Activated gamma-delta T cell treated with anti-CD3 and anti-CD28 coated beads, Interleukin-2, amount 50 U/mL, for 16 hours (primary cell): Measurements from ENCODE around the gene ZDHHC21.
"Not testable (repeated sequence)": the region's sequence is repeated elsewhere in the genome, so short reads cannot be mapped to it uniquely, and the experiment has no call there.

Experiments
- DNase-seq: peaks from one replicate; pipeline ENCODE4 v3.0.0-alpha.2; 2020; ENCODE audit warnings: low read depth

Gene ZDHHC21

DNA sequence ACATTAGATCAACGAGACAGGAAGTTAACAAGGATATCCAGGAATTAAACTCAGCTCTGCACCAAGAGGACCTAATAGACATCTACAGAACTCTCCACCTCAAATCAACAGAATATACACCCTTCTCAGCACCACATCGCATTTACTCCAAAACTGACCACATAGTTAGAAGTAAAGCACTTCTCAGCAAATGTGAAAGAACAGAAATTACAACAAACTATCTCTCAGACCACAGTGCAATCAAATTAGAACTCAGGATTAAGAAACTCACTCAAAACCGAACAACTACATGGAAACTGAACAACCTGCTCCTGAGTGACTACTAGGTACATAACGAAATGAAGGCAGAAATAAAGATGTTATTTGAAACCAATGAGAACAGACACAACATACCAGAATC is 10.6 kb downstream of the ZDHHC21 start:
- DNase-seq = not testable (repeated sequence)

DNA sequence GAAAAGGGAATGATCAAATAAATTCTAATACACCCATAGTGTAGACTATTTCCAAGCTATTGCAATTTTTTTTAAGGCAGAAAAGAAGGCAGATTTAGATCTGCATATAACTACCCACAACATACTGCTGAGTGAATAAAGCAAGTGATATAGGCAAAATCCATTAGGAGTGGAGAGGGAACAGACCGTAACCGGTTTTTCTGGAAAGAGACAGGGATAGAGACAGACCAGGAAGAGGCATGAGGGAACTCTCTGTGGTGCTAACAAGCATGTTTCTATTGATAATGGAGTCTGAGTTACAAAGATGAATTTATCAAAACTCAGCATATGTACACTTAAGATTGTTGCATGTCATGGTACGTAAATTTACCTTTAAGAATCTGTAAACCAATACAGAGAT is 14.5 kb downstream of the ZDHHC21 start:
- no peak for DNase-seq

DNA sequence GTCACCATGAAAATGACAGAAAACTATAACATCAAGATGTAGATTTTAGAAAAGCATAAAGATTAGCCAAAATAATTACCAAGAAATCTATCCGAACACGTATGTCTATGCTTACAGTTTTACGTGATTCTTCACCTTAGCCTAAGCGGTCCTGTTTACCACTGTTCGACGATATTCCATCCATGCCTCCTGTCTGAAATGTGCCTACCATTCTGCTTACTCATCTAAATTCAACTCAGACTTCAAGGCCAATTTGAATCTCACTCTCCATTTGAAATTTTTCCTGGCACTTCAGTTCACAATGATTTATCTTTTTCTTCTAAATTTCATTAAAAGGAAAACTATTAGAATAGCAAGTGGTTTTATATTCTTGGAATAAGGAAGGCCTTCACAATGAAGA is 15.4 kb downstream of the ZDHHC21 start:
- DNase-seq = no peak

- no peak for DNase-seq
Observed at GRCh38 chr9:14677396-14677795, 15.8 kb downstream of the ZDHHC21 start.

DNA sequence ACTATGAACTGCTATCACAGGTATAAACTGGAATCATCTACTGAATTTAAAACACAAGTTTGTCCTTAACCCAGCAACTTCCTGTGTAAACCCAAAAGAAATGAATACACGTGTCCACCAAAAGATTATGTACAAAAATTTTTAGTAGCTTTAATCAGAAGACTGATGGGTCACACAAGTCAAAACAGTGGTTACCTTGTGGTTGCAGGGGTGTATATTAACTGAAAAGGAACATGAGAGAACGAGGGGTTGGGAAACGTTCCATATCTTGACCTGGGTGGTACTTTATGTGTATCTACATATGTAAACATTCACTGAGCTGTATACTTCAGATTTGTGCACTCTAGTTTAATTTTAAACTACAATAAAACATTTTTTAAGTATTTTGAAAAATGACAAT is 18.6 kb downstream of the ZDHHC21 start:
- DNase-seq = no peak

DNA sequence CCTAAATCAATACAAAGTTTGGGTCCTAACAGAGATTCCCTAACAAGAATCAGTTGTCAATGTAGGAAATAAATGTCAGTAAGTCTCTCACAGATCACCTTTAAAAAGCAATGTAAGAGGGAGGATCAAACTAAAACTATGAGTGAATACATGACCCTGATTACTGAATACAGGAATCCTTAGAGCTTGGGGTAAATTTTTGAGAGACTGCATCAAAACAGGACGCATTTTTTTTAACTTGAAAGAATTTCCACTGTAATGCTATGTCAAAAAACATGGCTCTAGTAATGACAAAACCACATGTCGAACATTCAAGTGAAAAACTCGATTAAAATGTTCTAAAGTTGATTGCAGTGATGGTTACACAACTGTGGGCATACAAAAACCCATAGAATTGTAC is 21.9 kb downstream of the ZDHHC21 start:
- no peak for DNase-seq

- no peak for DNase-seq
Observed at GRCh38 chr9:14670718-14671117, 22.5 kb downstream of the ZDHHC21 start.

DNA sequence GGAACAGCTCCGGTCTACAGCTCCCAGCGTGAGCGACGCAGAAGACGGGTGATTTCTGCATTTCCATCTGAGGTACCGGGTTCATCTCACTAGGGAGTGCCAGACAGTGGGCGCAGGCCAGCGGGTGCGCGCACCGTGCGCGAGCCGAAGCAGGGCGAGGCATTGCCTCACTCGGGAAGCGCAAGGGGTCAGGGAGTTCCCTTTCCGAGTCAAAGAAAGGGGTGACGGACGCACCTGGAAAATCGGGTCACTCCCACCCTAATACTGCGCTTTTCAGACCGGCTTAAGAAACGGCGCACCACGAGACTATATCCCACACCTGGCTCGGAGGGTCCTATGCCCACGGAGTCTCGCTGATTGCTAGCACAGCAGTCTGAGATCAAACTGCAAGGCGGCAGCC is 29.2 kb downstream of the ZDHHC21 start:
- DNase-seq = not testable (repeated sequence)

GRCh38 chr9:14662060-14662453 is 31.2 kb downstream of the ZDHHC21 start:
- no peak for DNase-seq

DNA sequence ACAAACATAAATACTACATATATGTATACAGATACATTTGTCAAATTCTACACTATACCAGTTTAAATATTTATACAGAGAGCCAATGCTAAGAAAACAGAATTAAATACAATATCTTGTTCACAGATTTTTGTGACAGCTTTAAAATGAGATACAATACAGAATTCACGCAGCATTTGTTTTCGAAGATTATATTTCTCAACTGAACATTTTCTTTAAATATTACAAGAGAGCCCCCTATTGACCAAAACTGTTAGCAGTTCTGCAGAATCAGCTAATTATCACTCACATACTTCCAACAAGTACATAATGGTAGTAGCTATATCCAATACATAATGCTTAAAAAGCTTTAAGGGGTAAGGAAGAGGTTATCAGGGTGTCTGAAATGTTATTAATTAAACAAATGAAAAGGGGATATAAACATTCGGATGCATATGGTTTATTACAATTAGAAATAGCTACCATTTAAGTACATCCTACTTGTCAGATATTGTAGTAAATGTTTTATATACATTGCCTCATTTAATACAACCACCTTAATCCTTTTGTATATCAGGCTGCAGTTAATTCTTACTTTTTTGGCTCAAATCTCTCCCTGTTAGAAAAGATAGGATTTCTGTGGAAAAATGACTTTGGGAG is 31.7 kb downstream of the ZDHHC21 start:
- DNase-seq = no peak

GRCh38 chr9:14660721-14661120 is 32.5 kb downstream of the ZDHHC21 start:
- DNase-seq = no peak

- DNase-seq = no peak
Observed at GRCh38 chr9:14654932-14655331, 38.3 kb downstream of the ZDHHC21 start.

DNA sequence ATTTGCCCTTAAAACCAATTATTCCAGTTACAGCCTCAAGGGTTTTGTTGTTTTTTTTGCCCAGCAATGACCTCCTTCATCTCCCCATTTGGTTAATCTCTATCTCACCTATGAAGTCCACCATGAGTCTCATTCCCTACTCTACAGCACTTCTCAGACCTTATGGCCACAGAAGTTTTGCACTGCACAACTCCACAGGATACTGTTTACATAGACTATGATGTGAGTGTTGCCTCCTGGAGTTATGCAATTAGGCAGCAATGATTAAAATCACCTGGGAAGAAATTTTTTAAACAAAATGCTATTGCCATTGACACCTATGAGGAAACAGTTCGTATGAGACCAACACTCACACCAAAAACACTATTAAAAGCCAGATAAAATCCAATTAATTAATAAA is 39.7 kb downstream of the ZDHHC21 start:
- DNase-seq = no peak

GRCh38 chr9:14652729-14653377 is 40.4 kb downstream of the ZDHHC21 start:
- no peak for DNase-seq

DNA sequence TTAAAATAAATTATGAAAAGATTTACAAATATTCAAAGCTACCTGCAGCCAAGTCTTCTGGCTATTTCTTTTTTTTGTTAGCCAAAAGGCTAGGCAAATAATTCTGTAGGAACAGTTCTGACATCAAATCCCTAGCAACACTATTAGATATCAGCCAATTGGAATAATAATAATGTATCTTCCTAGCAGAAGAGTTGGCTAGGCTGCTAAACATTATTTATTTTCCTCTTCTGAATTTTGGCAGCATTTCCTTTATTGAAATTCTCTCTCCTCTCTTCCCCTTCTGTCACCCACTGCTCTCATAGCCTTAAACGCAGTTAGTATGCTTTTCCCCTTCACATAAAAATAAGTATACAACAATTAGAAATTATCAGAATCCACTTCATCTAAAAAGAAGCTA is 42.6 kb downstream of the ZDHHC21 start:
- DNase-seq = no peak

DNA sequence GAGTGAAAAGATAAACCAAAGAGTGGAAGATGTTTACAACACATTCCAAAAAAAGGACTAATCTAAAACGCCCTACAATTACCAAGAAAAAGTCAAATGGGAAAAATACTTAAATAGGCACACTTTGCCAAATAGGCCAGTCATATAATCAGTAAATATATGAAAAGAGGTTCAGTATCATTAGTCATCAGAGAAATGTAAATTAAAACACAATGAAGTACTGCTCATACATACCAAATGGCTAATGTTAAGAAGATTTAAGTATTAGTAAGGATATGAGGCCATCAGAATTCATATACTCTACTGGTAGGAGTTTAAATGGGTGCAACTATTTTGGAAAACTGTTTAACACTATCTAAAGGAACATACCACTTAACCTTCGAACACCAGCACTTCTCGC is 47.6 kb downstream of the ZDHHC21 start:
- no peak for DNase-seq

- DNase-seq = no peak
Observed at GRCh38 chr9:14640967-14641366, 52.3 kb downstream of the ZDHHC21 start.

GRCh38 chr9:14640294-14640693 is 52.9 kb downstream of the ZDHHC21 start:
- DNase-seq = no peak

GRCh38 chr9:14633906-14634565 is 59.2 kb downstream of the ZDHHC21 start:
- no peak for DNase-seq

- no peak for DNase-seq
Observed at GRCh38 chr9:14633148-14633547, 60.1 kb downstream of the ZDHHC21 start.

DNA sequence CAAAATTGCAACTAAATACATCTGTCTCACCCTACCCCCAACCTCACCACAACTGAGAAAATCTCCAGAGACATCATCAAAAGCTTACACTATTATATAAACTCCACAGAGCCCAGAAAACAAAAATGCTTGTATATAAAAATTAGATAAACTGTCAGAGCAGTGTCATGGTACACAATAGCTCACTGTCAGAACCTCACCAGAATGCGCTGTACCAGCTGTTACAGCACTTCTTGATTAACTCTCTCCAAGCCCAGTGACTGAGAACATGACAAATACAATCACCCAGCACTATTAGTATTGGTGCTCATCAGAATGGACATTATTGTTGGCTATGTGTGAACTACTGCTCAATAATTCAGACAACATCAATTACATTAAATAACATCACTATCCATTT is 65.7 kb downstream of the ZDHHC21 start:
- DNase-seq = no peak

DNA sequence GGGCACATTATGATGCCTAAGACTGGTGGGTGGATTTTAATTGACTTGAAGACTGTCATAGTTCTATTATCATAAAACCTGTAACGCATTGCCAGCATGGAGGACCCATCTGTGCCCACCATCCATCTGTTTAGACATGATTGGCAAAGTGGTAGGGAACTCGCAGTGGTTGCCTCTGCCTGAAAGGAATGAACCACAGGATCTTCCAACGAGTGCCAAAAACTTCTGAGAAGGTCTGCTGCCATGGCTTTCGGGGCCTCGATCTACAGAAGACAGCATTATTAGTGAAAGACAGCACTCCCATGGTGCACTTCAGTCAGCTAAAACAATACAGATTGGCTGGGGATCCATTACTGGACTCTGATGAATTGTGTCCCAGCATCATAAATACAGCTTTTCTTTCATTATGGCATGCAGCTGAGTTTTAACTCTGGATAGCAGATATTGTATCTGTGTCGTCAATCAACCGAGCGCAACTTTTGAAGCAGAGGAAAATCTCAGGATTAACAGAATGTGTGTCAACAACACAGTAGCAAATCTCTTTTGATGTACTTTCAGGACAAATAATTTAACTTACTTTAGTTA is 74.3 kb downstream of the ZDHHC21 start:
- no peak for DNase-seq
